ENCODE measurements around the gene MFAP3.
"Not testable (repeated sequence)": the region's sequence is repeated elsewhere in the genome, so short reads cannot be mapped to it uniquely, and the experiment has no call there.

MFAP3 gene

DNA sequence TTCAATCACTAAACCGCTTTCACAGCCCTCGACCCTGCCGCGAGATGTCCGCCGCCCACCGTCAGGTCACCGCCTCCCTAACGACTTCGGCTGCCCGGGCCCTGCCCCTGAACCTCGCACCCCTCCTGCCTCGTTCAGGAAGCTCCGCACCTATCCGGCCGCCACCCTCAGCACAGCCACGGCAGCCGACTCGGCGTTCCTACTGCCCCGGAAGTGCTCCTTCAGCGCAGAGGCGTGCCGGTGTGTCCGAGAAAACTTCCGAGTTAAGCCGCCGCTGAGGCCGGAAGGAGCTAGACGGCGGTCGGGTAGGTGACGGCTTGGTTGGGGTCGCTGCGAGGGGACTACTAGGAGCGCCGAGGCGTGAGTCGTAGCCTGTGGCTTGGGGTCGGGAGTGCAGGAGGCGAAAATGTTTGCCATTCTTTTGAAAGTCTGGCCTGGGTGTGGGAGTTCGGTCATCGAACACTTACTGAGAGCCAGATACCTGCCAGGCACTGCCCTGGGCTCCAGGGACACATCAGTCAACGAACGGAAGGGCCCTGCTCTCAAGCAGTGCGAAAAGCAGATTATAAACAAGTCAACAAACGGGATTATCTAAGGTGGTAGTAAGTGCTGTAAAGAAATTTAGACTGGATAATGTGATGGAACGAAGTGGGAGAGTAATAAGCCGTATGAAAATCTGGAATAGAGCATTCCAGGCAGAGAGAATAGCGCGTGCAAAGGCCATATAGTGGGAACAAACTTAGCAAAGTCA lies at the start of gene MFAP3, which contains the start of gene FAM114A2:
MFAP3 (plus strand) TSS at position 261 of the 751 bp plus-strand sequence. CDS start 10,756 bp downstream, outside the sequence.
FAM114A2 (minus strand) TSS at position 204 of the 751 bp plus-strand sequence. CDS start 3,957 bp downstream, outside the sequence.
- DNase-seq: peak; percentile 90

DNA sequence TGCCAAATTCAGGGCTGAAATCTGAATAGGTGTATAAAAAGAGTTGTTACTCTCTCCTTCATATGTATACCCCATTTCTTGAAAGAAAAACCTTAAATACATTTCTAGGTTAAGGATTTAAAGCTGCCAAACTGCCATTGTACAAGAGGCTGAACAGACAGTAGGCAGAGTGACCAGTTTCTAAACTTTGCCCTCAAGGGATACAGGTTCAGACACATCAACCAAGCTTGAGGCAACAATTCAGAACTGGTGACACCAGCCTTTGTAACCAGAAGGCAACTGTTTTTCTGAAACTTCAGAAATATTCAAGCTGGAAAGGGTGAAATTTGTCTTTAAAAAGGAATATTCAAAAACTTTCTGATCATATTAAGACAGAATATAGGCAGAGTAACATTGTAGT lies 47.6 kb upstream of the MFAP3 start:
- no peak for DNase-seq

DNA sequence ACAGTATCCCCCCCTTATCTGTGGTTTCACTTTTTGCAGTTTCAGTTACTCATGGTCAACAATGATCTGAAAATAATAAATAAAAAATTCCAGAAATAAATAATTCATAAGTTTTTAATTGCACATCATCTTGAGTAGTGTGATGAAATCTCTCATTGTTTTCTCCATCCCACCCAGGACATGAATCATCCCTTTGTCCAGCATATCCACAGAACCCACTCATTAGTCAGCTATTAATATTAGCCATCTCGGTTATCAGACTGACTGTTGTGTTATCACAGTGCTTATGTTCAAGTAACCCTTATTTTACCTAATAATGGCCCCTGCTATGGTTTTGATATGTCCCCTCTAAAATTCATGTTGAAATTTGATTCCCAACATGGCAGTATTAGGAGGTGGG lies 40.8 kb upstream of the MFAP3 start:
- DNase-seq: no peak

DNA sequence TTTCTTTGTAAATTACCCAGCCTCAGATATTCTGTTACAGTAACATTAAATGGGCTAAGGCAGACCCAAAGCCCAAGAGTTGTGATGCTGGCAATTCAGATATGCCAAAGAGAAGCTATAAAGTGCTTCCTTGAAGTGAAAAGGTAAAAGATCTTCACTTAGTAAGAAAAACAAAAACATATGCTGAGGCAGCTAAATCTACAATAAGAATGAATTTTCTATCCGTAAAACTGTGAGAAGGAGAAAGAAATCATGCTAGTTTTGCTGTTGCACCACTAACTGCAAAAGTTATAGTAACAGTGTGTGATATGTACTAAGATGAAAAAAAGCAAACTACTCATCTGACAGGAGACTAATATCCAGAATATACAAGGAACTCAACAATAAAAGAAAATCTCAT lies 40.0 kb upstream of the MFAP3 start:
- no peak for DNase-seq

DNA sequence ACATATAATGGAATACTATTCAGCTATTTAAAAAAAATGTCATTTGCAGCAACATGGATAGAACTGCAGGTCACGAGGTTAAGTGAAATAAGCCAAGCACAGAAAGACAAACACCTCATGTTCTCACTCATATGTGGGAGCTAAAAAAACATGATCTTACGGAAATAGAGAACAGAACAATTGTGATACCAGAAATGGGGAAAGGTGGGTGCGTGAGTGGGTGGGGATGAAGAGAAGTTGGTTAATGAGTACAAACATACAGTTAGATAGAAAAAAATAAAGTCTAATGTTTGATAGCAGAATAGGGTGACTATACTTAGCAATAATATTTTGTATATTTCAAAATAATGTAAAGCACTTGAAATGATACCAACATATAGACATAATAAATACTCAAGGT lies 38.8 kb upstream of the MFAP3 start:
- DNase-seq: no peak

DNA sequence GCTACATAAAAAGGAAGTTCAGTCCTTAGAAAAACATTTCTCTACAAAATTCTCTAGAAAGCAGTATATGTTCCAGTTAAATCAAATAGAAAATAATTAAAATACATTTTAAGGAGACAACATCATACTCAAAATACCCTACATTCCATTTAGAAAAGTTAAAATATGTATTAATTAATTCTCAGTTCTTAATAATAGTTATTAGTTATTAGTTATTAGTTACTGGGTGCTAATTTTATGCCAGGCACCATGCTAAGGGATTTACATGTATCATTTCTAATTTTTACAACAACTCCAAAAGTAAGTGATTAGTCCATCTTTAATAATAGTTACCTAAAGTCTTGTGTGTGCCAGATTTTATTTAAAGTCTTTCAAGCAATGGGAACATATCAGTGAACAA lies 38.1 kb upstream of the MFAP3 start:
- DNase-seq: no peak

DNA sequence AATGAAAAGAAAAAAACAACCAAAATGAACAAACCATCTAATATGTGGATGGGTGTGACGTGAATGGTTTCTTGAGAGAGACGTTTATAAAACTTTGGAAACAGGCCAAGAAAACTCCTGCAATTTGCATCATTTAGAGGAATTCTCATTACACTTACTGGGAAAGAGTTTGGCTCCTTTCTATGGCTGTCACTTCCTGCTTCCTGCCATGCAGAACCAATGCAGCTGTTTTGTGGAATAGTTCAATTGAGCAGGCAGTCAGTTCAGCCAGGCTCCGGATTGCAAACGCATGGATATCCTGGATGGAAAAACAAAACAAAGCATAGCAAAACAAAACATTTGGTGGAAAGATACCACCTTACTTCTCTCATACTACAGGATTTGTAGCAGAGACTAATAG lies 36.7 kb upstream of the MFAP3 start:
- DNase-seq: no peak

DNA sequence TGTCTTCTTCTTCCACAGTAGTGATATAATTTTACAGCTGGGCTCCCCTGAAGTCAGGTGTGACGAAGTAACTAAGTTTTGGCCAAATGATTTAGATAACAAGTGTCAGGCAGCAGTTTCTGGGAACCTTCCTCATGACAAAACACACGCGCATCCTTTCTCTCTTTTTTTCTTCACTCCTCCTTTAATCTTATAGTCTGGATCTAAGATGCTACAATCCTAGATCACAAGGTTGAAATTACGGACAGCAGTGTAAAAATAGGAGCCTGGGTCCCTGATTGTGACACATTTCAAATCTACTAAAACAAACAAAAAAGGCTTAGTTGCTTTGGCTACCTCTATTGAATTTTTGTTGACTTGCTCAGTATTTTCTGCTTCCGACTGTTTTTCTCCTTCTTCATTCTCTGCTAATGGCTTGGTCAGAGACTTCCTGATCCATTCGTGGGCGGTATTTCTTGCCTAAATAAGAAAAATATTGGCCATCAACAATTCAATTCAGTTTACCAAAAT lies 36.2 kb upstream of the MFAP3 start:
- no peak for DNase-seq

DNA sequence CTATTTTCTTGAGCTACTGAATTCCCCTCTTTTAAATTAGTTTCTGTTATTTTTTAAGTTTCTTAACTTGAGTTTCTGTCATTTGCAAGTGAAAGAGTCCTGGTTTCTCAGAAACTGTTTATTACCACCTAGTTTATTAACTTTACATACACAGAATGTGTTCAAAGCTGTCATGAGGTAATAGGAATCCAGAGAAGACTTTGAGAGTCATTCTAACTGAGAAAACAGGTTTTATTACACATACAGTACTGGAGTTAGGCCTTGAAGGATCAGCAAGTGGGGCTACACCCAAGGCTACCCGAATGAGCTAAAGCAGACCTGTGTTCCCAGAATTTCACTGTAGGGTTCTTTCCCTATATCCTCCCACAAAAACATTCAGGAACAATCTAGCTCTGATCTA lies 33.1 kb upstream of the MFAP3 start:
- no peak for DNase-seq

DNA sequence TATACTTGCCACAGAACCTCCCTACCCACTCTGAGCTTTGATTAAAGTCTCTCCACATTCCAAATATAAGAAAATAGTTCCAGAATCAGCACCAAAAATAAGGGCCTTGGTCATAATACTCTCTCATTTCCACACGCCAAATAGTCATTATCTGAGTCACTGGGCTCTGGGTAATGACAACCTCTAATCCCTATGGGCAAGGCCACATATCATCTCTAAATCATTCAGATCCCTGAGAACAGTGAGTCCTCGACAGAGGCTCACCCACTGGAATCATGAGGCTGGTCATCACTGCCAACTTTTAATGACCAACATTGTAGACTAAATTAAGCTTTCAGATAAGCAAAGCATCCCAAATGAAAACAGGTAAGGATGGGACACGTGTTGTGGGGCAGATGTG lies 28.1 kb upstream of the MFAP3 start:
- no peak for DNase-seq

DNA sequence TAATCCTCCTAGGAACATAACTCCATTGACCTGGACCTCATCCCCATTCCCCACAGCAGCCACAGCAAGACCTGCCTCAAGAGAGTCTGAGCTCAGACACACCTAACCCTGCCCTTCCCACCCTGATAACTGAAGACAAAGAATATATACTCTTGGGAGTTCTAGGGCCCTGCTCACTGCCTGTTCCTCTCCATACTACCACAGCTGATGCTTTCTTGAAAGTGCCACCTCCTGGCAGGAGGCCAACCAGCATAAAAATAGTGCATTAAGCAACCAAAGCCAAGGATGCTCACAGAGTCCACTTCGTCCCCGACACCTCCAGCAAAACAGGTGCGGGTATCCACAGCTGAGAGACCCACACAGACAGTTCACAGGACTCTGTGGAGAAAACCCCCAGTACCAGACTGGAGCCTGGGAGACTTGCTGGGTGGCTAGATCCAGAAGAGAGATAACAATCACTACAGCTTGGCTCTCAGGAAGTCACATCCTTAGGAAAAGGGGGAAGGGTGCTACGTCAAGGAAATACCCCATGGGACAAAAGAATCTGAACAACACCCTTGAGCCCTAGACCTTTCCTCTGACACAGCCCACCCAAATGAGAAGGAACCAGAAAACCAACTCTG lies 23.6 kb upstream of the MFAP3 start:
- no peak for DNase-seq

DNA sequence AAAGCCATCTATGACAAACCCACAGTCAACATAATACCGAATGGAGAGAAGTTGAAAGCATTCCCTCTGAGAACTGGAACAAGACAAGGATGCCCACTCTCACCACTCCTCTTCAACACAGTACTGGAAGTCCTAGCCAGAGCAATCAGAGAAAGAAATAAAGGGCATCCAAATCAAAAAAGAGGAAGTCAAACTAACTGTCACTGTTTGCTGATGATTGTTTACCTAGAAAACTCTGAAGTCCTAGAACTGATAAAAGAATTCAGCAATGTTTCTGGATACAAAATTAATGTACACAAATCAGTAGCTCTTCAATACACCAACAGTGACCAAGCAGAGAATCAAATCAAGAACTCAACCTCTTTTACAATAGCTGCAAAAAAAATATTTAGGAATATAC lies 19.8 kb upstream of the MFAP3 start:
- not testable (repeated sequence) for DNase-seq

DNA sequence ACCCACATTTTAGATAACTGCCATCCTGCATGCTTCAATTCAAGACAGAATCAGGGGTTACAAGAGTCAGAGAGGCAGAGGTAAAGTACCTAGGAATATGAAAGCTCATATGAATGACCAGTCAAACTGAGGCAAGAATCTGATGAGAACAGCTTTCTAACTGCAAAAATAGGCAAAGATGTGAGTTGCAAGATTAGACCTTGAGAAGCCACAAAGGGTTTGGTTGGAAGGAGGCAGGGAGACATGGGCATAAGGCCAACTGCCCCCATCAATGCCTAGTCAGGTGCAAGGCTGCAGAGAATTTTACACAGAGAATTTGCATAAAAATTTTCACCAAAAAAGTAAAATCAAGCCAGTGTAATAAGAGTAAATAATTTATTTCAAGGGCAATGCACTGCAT lies 12.8 kb upstream of the MFAP3 start:
- no peak for DNase-seq

DNA sequence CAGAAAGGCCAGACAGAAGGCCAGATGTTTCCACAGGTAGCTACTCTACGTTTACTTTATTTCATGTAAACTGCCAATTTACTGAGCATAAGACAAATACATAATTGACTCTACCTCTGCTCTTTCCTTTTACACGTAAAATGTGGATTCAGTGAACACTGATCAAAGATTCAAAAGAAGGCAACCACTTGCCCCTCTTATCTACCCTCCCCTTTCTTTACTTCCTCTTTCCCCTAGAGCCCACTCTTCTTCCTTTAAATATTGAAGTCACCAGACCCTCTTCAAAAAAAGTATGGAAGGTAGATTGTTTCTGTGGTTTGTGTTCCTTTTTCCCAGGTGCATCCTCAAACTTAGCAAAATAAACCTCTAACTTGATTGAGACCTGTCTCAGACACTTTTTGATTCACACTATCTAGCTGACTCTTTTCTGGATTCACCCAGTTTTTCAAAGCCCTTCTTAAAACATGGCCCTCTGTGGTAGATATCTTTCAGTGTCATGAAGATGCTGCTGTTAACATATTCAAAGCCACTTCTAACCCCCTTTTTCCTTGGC lies 6.8 kb upstream of the MFAP3 start:
- no peak for DNase-seq

DNA sequence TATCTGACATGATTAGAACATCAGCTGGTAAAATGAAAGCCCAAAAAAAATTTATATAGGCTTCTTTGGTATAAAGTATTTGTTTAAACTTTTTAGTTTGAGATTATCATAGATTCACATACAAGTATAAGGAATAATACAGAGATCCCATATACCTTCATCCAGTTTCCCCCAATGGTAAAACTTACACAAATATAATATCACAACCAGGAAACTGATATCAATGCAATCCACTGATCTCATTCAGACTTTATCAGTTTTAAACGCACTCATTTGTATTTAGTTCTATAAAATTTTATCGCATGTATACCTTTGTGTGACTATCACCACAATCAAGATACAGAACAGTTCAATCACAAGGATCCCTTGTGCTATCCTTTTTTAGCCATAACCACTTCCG lies 3.8 kb upstream of the MFAP3 start:
- no peak for DNase-seq

DNA sequence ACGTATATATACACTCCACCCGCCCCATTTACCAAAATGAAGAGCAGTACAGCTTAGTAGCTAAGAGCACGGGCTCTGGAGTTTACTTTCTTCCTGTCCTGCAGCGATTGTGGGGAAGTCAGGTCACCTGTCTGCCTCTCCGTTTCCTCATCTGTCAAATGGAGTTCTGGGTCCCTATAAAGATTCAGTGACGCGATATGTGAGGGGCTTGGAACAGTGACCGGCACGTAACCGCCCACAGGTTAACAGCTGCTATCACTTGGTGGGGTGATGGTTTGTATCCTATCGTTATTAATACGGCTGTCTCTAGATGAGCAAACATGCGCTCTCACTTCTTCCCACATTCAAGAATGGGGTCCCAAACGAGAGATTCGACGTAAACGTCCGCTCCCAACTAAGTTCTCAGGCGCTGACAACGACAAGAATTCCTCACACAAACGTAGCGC lies 483 bp upstream of the MFAP3 start:
- peak; percentile 41 for DNase-seq

DNA sequence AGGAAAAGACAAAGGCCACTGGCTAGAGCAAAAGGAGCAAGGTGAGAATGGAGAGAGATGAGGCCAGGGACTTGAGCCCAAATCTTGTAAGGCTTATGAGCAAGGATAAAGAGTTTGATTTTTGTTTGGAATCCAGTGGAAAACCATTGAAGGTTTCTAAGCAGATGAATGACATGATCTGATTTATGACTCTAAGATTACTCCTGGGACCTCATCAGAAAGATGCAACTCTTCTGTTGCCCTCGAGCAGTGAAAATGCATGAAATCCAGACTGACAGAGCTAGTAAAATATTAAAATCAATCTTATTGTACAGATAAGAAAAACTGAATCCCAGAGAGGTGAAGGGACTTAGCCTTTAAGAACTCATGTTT lies 677 bp downstream of the MFAP3 start:
- DNase-seq: no peak

DNA sequence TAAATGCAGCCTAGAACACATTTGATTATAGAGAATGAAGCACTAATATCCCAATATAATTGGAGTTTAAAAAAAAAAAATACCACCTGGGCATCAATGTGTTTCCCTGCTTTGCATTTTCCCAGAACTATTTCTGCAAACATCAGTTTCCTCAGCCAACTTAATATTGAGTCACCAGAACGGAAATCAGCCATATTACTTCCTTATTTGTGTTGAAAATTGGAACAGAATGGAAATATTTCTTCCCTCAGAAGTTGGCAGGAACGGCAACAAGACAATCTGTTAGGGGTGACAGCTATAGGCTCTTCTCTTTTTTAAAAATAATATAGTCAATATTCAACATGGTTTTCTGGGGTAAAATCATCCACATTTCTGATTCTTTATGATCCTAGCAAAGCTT lies 4.0 kb downstream of the MFAP3 start:
- DNase-seq: peak; percentile 58

DNA sequence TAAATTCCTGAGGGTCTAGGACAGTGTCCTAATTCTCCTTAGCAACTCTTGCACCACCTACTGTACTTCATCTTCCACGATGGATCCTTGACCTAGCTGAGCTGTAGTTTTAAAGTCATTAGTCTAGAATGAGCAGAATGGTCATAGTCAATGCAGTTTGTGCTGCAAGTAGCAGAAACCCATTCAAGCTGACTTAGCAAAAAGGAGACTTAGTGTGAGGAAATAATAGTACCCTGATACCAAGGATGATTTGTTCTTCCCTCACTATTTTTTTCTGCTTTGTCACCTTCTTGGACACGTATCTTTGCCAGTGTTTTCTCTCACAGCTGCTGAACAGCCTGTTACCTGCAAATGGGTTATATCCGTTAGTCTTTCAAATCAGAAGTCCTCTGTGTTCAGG lies 5.3 kb downstream of the MFAP3 start:
- DNase-seq: no peak

DNA sequence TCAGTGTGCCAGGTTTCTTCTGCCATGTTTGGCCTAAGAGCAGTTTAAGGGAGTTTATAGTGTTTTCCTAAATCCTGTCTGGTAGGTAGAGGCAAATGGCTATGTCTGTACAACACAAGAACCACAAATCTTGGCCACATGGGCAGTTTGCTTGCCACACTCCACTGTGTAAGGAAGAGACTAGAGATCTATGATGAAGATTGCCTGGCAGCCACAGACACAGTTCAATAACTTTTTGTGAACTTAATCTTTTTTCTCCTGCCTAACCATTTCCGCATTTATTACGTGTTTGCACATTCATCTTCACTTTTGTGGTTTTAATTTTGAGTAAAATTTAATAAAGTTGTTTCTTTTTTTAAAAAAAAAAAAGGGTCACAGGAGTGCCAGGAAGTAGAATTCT lies 5.8 kb downstream of the MFAP3 start:
- no peak for DNase-seq

DNA sequence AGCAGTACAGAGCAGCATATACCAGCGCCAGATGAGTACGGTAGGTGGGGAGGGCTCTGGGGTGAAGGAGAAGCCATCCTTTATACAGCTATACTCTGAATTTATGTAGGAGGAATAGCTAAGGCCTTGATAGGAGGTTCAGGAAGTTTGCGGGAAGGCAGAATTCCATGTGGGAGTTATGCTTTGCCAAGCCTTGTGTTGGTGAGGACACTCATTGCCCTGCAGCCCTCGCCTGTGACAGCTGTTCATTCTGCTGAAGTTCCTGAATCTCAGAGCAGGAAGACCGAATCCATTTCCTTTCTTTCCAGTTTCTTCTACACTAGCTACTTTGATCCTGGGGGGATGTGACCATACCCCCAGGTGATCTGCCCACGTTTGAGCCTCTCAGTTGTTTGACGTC lies 7.7 kb downstream of the MFAP3 start:
- no peak for DNase-seq

DNA sequence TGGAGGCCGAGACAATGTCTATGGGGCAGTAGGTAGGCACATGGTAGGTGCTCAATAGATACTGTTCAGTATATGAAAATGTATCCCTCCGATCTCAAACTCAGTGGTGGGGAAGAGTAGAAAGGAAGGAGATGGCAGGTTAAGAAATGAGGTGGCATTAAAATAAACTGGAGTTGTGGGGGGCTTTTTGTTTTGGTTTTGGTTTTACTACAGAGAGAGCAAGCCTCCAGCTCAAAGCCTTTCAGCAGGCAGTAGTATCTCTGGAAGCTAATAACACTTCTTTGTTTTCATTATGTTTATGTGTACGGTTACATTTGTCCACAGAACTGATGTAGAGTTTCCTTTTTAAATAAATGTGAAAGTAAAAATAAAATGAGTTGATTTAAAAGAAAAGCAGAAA lies 8.6 kb downstream of the MFAP3 start:
- DNase-seq: no peak

DNA sequence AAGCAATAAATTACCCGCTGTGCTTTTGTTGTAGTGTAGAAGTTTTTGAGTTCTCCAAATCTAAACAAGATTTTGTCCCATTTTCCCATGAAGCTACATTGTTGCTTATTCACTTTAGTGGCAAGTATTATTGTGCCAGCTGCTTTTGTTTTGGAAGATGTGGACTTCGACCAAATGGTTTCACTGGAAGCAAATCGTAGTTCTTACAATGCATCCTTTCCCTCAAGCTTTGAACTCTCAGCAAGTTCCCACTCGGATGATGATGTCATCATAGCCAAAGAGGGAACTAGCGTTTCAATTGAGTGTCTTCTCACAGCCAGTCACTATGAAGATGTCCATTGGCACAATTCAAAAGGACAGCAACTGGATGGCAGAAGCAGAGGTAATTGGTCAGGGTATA lies 10.9 kb downstream of the MFAP3 start:
- peak; percentile 64 for DNase-seq

DNA sequence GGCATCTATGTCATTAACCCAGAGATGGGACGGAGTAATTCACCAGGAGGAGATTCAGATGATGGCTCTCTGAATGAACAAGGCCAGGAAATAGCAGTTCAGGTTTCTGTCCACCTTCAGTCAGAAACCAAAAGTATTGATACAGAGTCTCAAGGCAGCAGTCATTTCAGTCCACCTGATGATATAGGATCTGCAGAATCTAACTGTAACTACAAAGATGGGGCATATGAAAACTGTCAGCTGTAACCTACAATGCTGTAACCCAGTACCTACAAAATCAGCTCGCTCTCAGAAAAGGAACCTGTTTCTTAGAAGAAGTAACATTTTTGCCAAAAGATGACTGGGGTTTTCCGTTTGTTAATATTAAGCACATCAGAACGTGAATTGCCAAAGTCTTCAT lies 14.7 kb downstream of the MFAP3 start:
- no peak for DNase-seq
